OCI-LY1 (cell line): ENCODE measurements around the gene RAB11FIP3.

Experiments
- H2AFZ ChIP-seq: fragments of 200-600 bp; sonication (generic), shearing (Covaris generic); 2 replicates; pipeline ENCODE4 v1.6.0; 2014; ENCODE audit warnings: antibody characterized with exemption, mild to moderate bottlenecking, low read length
- H3F3A ChIP-seq: fragments of 200-600 bp; sonication (generic), shearing (Covaris generic); 2 replicates; pipeline ENCODE4 v1.6.0; 2014; ENCODE audit warnings: mild to moderate bottlenecking, antibody characterized with exemption, low read length, moderate library complexity; ENCODE audit not compliant: insufficient read depth
- H3K27ac ChIP-seq: fragments of 200-600 bp; sonication (generic); 2 replicates; pipeline ENCODE4 v1.5.1; 2014; ENCODE audit warnings: low read length, mixed run types, mild to moderate bottlenecking, low read depth; ENCODE audit not compliant: poor library complexity, severe bottlenecking
- H3K27me3 ChIP-seq: fragments of 200-600 bp; sonication (generic); 2 replicates; pipeline ENCODE4 v1.6.0; 2014; ENCODE audit warnings: antibody characterized with exemption, mild to moderate bottlenecking, low read length, moderate library complexity; ENCODE audit not compliant: insufficient read depth
- H3K36me3 ChIP-seq: fragments of 200-600 bp; sonication (generic); 2 replicates; pipeline ENCODE4 v1.6.1; 2014; ENCODE audit warnings: mild to moderate bottlenecking, antibody characterized with exemption, low read length, moderate library complexity, mixed read lengths; ENCODE audit not compliant: insufficient read depth
- H3K4me1 ChIP-seq: fragments of 200-600 bp; sonication (generic); 2 replicates; pipeline ENCODE4 v1.5.1; 2014; ENCODE audit warnings: mild to moderate bottlenecking, low read length, moderate library complexity; ENCODE audit not compliant: insufficient read depth, severe bottlenecking
- H3K4me2 ChIP-seq: fragments of 200-600 bp; sonication (generic), shearing (Covaris generic); 2 replicates; pipeline ENCODE4 v1.6.1; 2014; ENCODE audit warnings: low read length
- H3K4me3 ChIP-seq: fragments of 200-600 bp; sonication (generic); 2 replicates; pipeline ENCODE4 v1.5.1; 2014; ENCODE audit warnings: low read length, low read depth, mild to moderate bottlenecking, mixed read lengths; ENCODE audit not compliant: poor library complexity, severe bottlenecking
- H3K79me2 ChIP-seq: fragments of 200-600 bp; shearing (Covaris generic); 2 replicates; pipeline ENCODE4 v1.6.1; 2016; ENCODE audit warnings: mixed run types, low read length, mixed read lengths; ENCODE audit not compliant: insufficient read depth
- H3K9ac ChIP-seq: fragments of 200-600 bp; sonication (generic), shearing (Covaris generic); 2 replicates; pipeline ENCODE4 v1.6.1; 2014; ENCODE audit warnings: mild to moderate bottlenecking, low read length, mixed read lengths
- H3K9me2 ChIP-seq: fragments of 200-600 bp; sonication (generic), shearing (Covaris generic); 2 replicates; pipeline ENCODE4 v1.6.1; 2014; ENCODE audit warnings: low read depth, mild to moderate bottlenecking, low read length, mixed read lengths
- H3K9me3 ChIP-seq: fragments of 200-600 bp; shearing (Covaris generic); 2 replicates; pipeline ENCODE4 v1.6.1; 2014; ENCODE audit warnings: low read length, mixed read lengths
- H4K20me1 ChIP-seq: fragments of 200-600 bp; sonication (generic), shearing (Covaris generic); 2 replicates; pipeline ENCODE4 v1.6.0; 2016; ENCODE audit warnings: mild to moderate bottlenecking, low read length; ENCODE audit not compliant: insufficient read depth
- CTCF ChIP-seq: fragments of 200-600 bp; sonication (generic), shearing (Covaris generic); IDR thresholded peaks from 2 replicates; pipeline ENCODE4 v1.5.1; 2017; ENCODE audit warnings: mild to moderate bottlenecking, antibody characterized with exemption, low read length, moderate library complexity, mixed read lengths
- EZH2 ChIP-seq: fragments of 200-600 bp; sonication (generic), shearing (Covaris generic); IDR thresholded peaks from 2 replicates; pipeline ENCODE4 v1.8.0; 2017; ENCODE audit warnings: borderline replicate concordance, mixed run types, mild to moderate bottlenecking, antibody characterized with exemption, low read length, moderate library complexity, mixed read lengths

RAB11FIP3 gene

GRCh38 chr16:499924-500323, 74.5 kb downstream of the RAB11FIP3 start:
- H3K36me3 ChIP-seq: no peaks in the 10 kb centered on the region
- H3F3A ChIP-seq: no peaks in the 10 kb centered on the region
- H3K4me3 ChIP-seq: no peak overlapping the region
- H3K9me2 ChIP-seq: no peaks in the 10 kb centered on the region
- H3K4me2 ChIP-seq: no peak overlapping the region
- no peaks in the 10 kb centered on the region for H3K79me2 ChIP-seq
- no peak for TF ChIP-seq CTCF
- TF ChIP-seq EZH2: no peak
- no peaks in the 10 kb centered on the region for H4K20me1 ChIP-seq
- H3K9ac ChIP-seq: no peak overlapping the region
- no peaks in the 10 kb centered on the region for H3K4me1 ChIP-seq
- H3K27ac ChIP-seq: no peak overlapping the region
- H3K9me3 ChIP-seq: no peaks in the 10 kb centered on the region
- H2AFZ ChIP-seq: no peak overlapping the region
- no peaks in the 10 kb centered on the region for H3K27me3 ChIP-seq

GRCh38 chr16:500709-501108, 75.3 kb downstream of the RAB11FIP3 start:
- H2AFZ ChIP-seq: no peak overlapping the region
- no peak overlapping the region for H3K4me2 ChIP-seq
- no peaks in the 10 kb centered on the region for H3K79me2 ChIP-seq
- no peak overlapping the region for H3K27ac ChIP-seq
- no peaks in the 10 kb centered on the region for H3K27me3 ChIP-seq
- H3K9me3 ChIP-seq: no peaks in the 10 kb centered on the region
- no peaks in the 10 kb centered on the region for H4K20me1 ChIP-seq
- H3K9ac ChIP-seq: no peak overlapping the region
- H3K36me3 ChIP-seq: no peaks in the 10 kb centered on the region
- no peak for TF ChIP-seq CTCF
- no peak for TF ChIP-seq EZH2
- H3F3A ChIP-seq: no peaks in the 10 kb centered on the region
- no peaks in the 10 kb centered on the region for H3K9me2 ChIP-seq
- no peaks in the 10 kb centered on the region for H3K4me1 ChIP-seq
- no peak overlapping the region for H3K4me3 ChIP-seq

GRCh38 chr16:502179-502943, 76.9 kb downstream of the RAB11FIP3 start:
- no peak for TF ChIP-seq EZH2
- no peak for TF ChIP-seq CTCF
- Histone ChIP-seq H3K36me3 (no peaks in the 10 kb centered on the region), H3K4me1 (no peaks in the 10 kb centered on the region), H3K27me3 (no peaks in the 10 kb centered on the region), H3K9me2 (no peaks in the 10 kb centered on the region), H3K79me2 (no peaks in the 10 kb centered on the region), H3K9ac (no peak overlapping the region), H3F3A (no peaks in the 10 kb centered on the region), H3K27ac (no peak overlapping the region), H3K4me2 (no peak overlapping the region), H3K4me3 (no peak overlapping the region), H2AFZ (no peak overlapping the region), H4K20me1 (no peaks in the 10 kb centered on the region), H3K9me3 (no peaks in the 10 kb centered on the region)
